Colon (tissue), 2 donors: Measurements from ENCODE around the gene NKAIN4.

Experiments
- FAIRE-seq: peaks from 2 replicates; lab custom pipeline; 2012; peaks lifted over from hg19 to GRCh38; lab: Jason Lieb, UNC
- donor health status: control.
- donor health status: control.

NKAIN4 gene

GRCh38 chr20:63192721-63193120 lies 61.5 kb downstream of the NKAIN4 start:
- FAIRE-seq = no peak

- FAIRE-seq = no peak
Measured at GRCh38 chr20:63191400-63191799, 62.9 kb downstream of the NKAIN4 start.

- FAIRE-seq = no peak
Measured at GRCh38 chr20:63190828-63191227, 63.4 kb downstream of the NKAIN4 start.
